ENCODE measurements around the gene PWWP2A. TPM values are rescaled to one million over a fixed set of nuclear protein-coding genes. Genes with fewer than 3 reads are reported as not detected.

Gene PWWP2A
- total RNA-seq, 1 experiment from 2014 or later, result 66.7 TPM

DNA sequence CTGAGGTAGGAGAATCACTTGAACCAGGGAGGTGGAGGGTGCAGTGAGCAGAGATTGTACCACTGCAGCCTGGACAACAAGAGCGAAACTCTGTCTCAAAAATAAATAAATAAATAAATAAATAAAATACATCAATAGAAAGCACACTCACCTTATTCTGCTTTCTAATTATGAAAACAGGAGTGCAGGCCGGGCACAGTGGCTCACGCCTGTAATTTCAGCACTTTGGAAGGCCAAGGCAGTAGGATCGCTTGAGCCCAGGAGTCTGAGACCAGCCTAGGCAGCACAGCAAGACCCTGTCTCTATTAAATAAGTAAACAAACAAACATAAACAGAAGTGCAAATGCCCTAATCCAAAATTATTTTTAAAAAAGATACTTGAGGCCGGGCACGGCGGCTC is 2.3 kb downstream of the PWWP2A start:
- H3K27ac ChIP-seq (ENCODE audit: insufficient read length, low read depth, low read length), result no peak overlapping the region
- no peaks in the 10 kb centered on the region for H3K23me2 ChIP-seq (ENCODE audit: insufficient read length, low read depth, low read length, poor library complexity, severe bottlenecking)
- H3K23ac ChIP-seq (ENCODE audit: insufficient read length, low read depth, low read length), result no peak overlapping the region
- no peak overlapping the region for H3K9ac ChIP-seq (ENCODE audit: extremely low read depth, insufficient read length, low read length)
- no peak overlapping the region for H4K5ac ChIP-seq (ENCODE audit: insufficient read length, low read depth, low read length)
- H3K4ac ChIP-seq (ENCODE audit: low read depth, low read length), result no peak overlapping the region
- H2BK120ac ChIP-seq (ENCODE audit: low read depth, low read length, poor library complexity, severe bottlenecking), result no peak overlapping the region
- no peak overlapping the region for H3T11ph ChIP-seq (ENCODE audit: low read length)
- H2AK5ac ChIP-seq (ENCODE audit: insufficient read length, low read length), result no peak overlapping the region
- H3K4me1 ChIP-seq (ENCODE audit: insufficient read depth, low read length), result no peaks in the 10 kb centered on the region
- H2BK12ac ChIP-seq (ENCODE audit: insufficient read length, low read depth, low read length), result no peak overlapping the region
- H2AFZ ChIP-seq (ENCODE audit: low read length), result no peak overlapping the region
- no peak overlapping the region for H2BK20ac ChIP-seq (ENCODE audit: low read depth, low read length, poor library complexity, severe bottlenecking)
- H3K4me1 Mint-ChIP-seq, result peaks cover 9 to 13% of the 10 kb centered on the region in 2 experiments
- no peak overlapping the region for H4K8ac ChIP-seq (replicated peaks; ENCODE audit: insufficient read length, low read depth, low read length)
- no peaks in the 10 kb centered on the region for H3K27me3 ChIP-seq (ENCODE audit: insufficient read depth, low read length)
- no peak overlapping the region for H3K56ac ChIP-seq (ENCODE audit: insufficient read length, low read depth, low read length)
- H3K4me2 ChIP-seq (ENCODE audit: insufficient read depth, insufficient read length, low read length), result no peak overlapping the region
- no peaks in the 10 kb centered on the region for H3K9me3 ChIP-seq (ENCODE audit: control insufficient read depth, low read depth, low read length)
- H4K91ac ChIP-seq (ENCODE audit: insufficient read length, low read depth, low read length), result no peak overlapping the region
- H3K27ac Mint-ChIP-seq, result no peak overlapping the region; a peak in 1 of 7 replicates
- H4K20me1 ChIP-seq (ENCODE audit: control insufficient read depth, insufficient read depth, insufficient read length), result no peaks in the 10 kb centered on the region
- H3K4me3 Mint-ChIP-seq, result peak overlapping the region; percentile 90 to 93
- no CpG with 5 or more reads among the region's 7 CpGs for WGBS (ENCODE audit: extremely low coverage, insufficient read length, low lambda C conversion rate)
- H3K27me3 Mint-ChIP-seq (ENCODE audit: low read depth), result no peaks in the 10 kb centered on the region
- no peak overlapping the region for H2BK5ac ChIP-seq (ENCODE audit: insufficient read length, low read length)
- peaks cover 12% of the 10 kb centered on the region; the same call in 1 of the 2 replicates for H3K79me2 ChIP-seq (ENCODE audit: insufficient read depth, low read length)
- H3K79me1 ChIP-seq (ENCODE audit: insufficient read depth, low read depth, low read length, poor library complexity, severe bottlenecking), result peaks cover 8% of the 10 kb centered on the region
- no peaks in the 10 kb centered on the region; a peak in 3 of 5 replicates for H3K9me3 Mint-ChIP-seq
- no peak for TF ChIP-seq CTCF (conservative IDR thresholded peaks at IDR 0.05)
- H3K18ac ChIP-seq (ENCODE audit: insufficient read length, low read depth, low read length), result no peak overlapping the region
- no peak for DNase-seq
- no peak overlapping the region for H2BK15ac ChIP-seq (ENCODE audit: low read depth, low read length)
- H3K36me3 Mint-ChIP-seq (ENCODE audit: insufficient read depth in 1 of 3, low read depth in 3 of 3), result peaks cover 50 to 59% (median 54%) of the 10 kb centered on the region in 3 experiments
- H3K14ac ChIP-seq (ENCODE audit: insufficient read depth, low read length), result no peak overlapping the region
